Measurements from ENCODE around the gene FMO2. TPM values are rescaled to one million over a fixed set of nuclear protein-coding genes. Genes with fewer than 3 reads are reported as not detected.
A peak's percentile ranks its signal among the peaks of the same experiment; 100 is the strongest.

The FMO2 gene
- total and polyA plus RNA-seq, 8 donors, result 13.7 to 63.4 (median 26.2) TPM

- H3K36me3 ChIP-seq, result no peaks in the 10 kb centered on the region
- ATAC-seq (no peak), DNase-seq (no peak)
- intact Hi-C loops (cut with DNase I), result no loop called here
- H3K4me1 ChIP-seq, result peaks cover 0 to 7% of the 10 kb centered on the region in 2 donors
- peak overlapping the region in 1 of 2 donors; percentile 81 for H3K27ac ChIP-seq
- H3K9me3 ChIP-seq, result peaks cover 0 to 3% of the 10 kb centered on the region in 2 donors
- no peak overlapping the region for H3K4me3 ChIP-seq
- H3K27me3 ChIP-seq, result no peaks in the 10 kb centered on the region
- no peak for TF ChIP-seq CTCF (IDR thresholded peaks at IDR 0.05)
Measured at GRCh38 chr1:171140401-171140800, 44.7 kb upstream of the FMO2 start.

GRCh38 chr1:171140956-171141687 is 44.0 kb upstream of the FMO2 start:
- Histone ChIP-seq H3K9me3 (peaks cover 0 to 3% of the 10 kb centered on the region in 2 donors), H3K4me1 (peaks cover 0 to 7% of the 10 kb centered on the region in 2 donors), H3K27me3 (no peaks in the 10 kb centered on the region), H3K36me3 (no peaks in the 10 kb centered on the region), H3K4me3 (no peak overlapping the region), H3K27ac (peak overlapping the region in 1 of 2 donors; percentile 81)
- DNase-seq (peak in 2 of 4 donors; percentile 26 to 28), ATAC-seq (no peak)
- intact Hi-C loops (cut with DNase I), result no loop called here
- TF ChIP-seq CTCF (IDR thresholded peaks at IDR 0.05), result no peak

- H3K36me3 ChIP-seq, result no peaks in the 10 kb centered on the region
- ATAC-seq (peak; percentile 79), DNase-seq (peak in 3 of 4 donors; percentile 48 to 91 (median 88))
- peak overlapping the region; percentile 61 to 81 for H3K27ac ChIP-seq
- H3K4me1 ChIP-seq, result peaks cover 0 to 7% of the 10 kb centered on the region in 2 donors
- no peak overlapping the region for H3K4me3 ChIP-seq
- intact Hi-C loops (cut with DNase I), result no loop called here
- H3K27me3 ChIP-seq, result no peaks in the 10 kb centered on the region
- H3K9me3 ChIP-seq, result peaks cover 0 to 3% of the 10 kb centered on the region in 2 donors
- no peak for TF ChIP-seq CTCF (IDR thresholded peaks at IDR 0.05)
Measured at GRCh38 chr1:171141688-171142415, 43.2 kb upstream of the FMO2 start.

GRCh38 chr1:171142416-171143385 is 42.4 kb upstream of the FMO2 start:
- TF ChIP-seq CTCF (IDR thresholded peaks at IDR 0.05), result no peak
- ATAC-seq (peak; percentile 65), DNase-seq (peak in 1 of 4 donors; percentile 75)
- Histone ChIP-seq H3K36me3 (no peaks in the 10 kb centered on the region), H3K27me3 (no peaks in the 10 kb centered on the region), H3K9me3 (peaks cover 0 to 3% of the 10 kb centered on the region in 2 donors), H3K27ac (peak overlapping the region; percentile 61 to 81), H3K4me1 (peaks cover 0 to 7% of the 10 kb centered on the region in 2 donors), H3K4me3 (no peak overlapping the region)
- intact Hi-C loops (cut with DNase I), result no loop called here
